ENCODE data around the gene CPSF7. TPM values are rescaled to one million over a fixed set of nuclear protein-coding genes. Genes with fewer than 3 reads are reported as not detected.

The CPSF7 gene
- total and polyA plus RNA-seq, 4 donors, result 12.5 to 23.7 (median 22.2) TPM

GRCh38 chr11:61415381-61415780 is 14.4 kb downstream of the CPSF7 start:
- TF ChIP-seq FOXA2 (IDR thresholded peaks at IDR 0.05), result no peak
- no peak for TF ChIP-seq TAF1 (conservative IDR thresholded peaks at IDR 0.05)
- TF ChIP-seq NR2F2 (IDR thresholded peaks at IDR 0.05), result no peak
- no peak for TF ChIP-seq SP1 (IDR thresholded peaks at IDR 0.05)
- no peak for TF ChIP-seq JUND (IDR thresholded peaks at IDR 0.05)

GRCh38 chr11:61414547-61414946 is 15.2 kb downstream of the CPSF7 start:
- WGBS, result 78% methylated on average over 2 of the region's 2 CpGs
- H3K27me3 ChIP-seq (ENCODE audit: control insufficient read depth in 4 of 4, insufficient read depth in 4 of 4, low read length in 3 of 4), result no peaks in the 10 kb centered on the region

More at GRCh38 chr11:61415381-61415780, 14.4 kb downstream of the CPSF7 start:
- Histone ChIP-seq H3K4me1 (ENCODE audit: control insufficient read depth in 4 of 4, insufficient read depth in 4 of 4, low read length in 3 of 4) (peaks cover 0 to 3% (median 0%) of the 10 kb centered on the region in 4 donors), H3K27me3 (ENCODE audit: control insufficient read depth in 4 of 4, insufficient read depth in 4 of 4, low read length in 3 of 4) (no peaks in the 10 kb centered on the region), H3K9ac (ENCODE audit: low read depth in 1 of 2, low read length in 2 of 2) (no peak overlapping the region), H3K27ac (ENCODE audit: low read depth in 1 of 2, low read length in 2 of 2) (no peak overlapping the region), H3K9me3 (ENCODE audit: control insufficient read depth in 4 of 4, low read length in 3 of 4) (no peaks in the 10 kb centered on the region), H3K4me3 (ENCODE audit: low read depth in 1 of 3, low read length in 3 of 3) (no peak overlapping the region), H3K36me3 (ENCODE audit: control insufficient read depth in 4 of 4, insufficient read depth in 3 of 4, low read depth in 1 of 4, low read length in 3 of 4) (peaks cover 24 to 97% (median 82%) of the 10 kb centered on the region in 4 donors)
- DNase-seq (ENCODE audit: low spot score), result no peak
- WGBS, result 95% methylated on average over 6 of the region's 6 CpGs

GRCh38 chr11:61413496-61413895 is 16.3 kb downstream of the CPSF7 start:
- 94% methylated on average over 3 of the region's 3 CpGs for WGBS
- peaks cover 0 to 3% (median 0%) of the 10 kb centered on the region in 4 donors for H3K4me1 ChIP-seq (ENCODE audit: control insufficient read depth in 4 of 4, insufficient read depth in 4 of 4, low read length in 3 of 4)
- TF ChIP-seq HNF4A (conservative IDR thresholded peaks at IDR 0.05), result no peak
- no peak for TF ChIP-seq FOXA1 (IDR thresholded peaks at IDR 0.05)
- no peak for TF ChIP-seq EGR1 (IDR thresholded peaks at IDR 0.05; ENCODE audit: low read depth in 2 of 2)
- no peak for TF ChIP-seq RXRA (IDR thresholded peaks at IDR 0.05)
- TF ChIP-seq ZBTB33 (IDR thresholded peaks at IDR 0.05), result no peak
- no peak for TF ChIP-seq JUND (IDR thresholded peaks at IDR 0.05)
- TF ChIP-seq, protein P1, sequence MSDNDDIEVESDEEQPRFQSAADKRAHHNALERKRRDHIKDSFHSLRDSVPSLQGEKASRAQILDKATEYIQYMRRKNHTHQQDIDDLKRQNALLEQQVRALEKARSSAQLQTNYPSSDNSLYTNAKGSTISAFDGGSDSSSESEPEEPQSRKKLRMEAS (IDR thresholded peaks at IDR 0.05), result no peak
- no peak for TF ChIP-seq SP1 (IDR thresholded peaks at IDR 0.05)
- TF ChIP-seq GABPA (IDR thresholded peaks at IDR 0.05 in 1 of 2, conservative IDR thresholded peaks at IDR 0.05 in 1 of 2), result no peak
- TF ChIP-seq YY1 (IDR thresholded peaks at IDR 0.05), result no peak
- TF ChIP-seq RAD21 (IDR thresholded peaks at IDR 0.05), result no peak
- TF ChIP-seq FOXA2 (IDR thresholded peaks at IDR 0.05), result no peak
- TF ChIP-seq NR2F2 (IDR thresholded peaks at IDR 0.05), result no peak
- no peak for TF ChIP-seq HNF4G (IDR thresholded peaks at IDR 0.05)
- TF ChIP-seq, protein P2, sequence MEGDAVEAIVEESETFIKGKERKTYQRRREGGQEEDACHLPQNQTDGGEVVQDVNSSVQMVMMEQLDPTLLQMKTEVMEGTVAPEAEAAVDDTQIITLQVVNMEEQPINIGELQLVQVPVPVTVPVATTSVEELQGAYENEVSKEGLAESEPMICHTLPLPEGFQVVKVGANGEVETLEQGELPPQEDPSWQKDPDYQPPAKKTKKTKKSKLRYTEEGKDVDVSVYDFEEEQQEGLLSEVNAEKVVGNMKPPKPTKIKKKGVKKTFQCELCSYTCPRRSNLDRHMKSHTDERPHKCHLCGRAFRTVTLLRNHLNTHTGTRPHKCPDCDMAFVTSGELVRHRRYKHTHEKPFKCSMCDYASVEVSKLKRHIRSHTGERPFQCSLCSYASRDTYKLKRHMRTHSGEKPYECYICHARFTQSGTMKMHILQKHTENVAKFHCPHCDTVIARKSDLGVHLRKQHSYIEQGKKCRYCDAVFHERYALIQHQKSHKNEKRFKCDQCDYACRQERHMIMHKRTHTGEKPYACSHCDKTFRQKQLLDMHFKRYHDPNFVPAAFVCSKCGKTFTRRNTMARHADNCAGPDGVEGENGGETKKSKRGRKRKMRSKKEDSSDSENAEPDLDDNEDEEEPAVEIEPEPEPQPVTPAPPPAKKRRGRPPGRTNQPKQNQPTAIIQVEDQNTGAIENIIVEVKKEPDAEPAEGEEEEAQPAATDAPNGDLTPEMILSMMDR (IDR thresholded peaks at IDR 0.05; ENCODE audit: low read depth, low read length, missing input control), result no peak

More at GRCh38 chr11:61414547-61414946, 15.2 kb downstream of the CPSF7 start:
- Histone ChIP-seq H3K36me3 (ENCODE audit: control insufficient read depth in 4 of 4, insufficient read depth in 3 of 4, low read depth in 1 of 4, low read length in 3 of 4) (peaks cover 23 to 97% (median 81%) of the 10 kb centered on the region in 4 donors), H3K9me3 (ENCODE audit: control insufficient read depth in 4 of 4, low read length in 3 of 4) (no peaks in the 10 kb centered on the region), H3K27ac (ENCODE audit: low read depth in 1 of 2, low read length in 2 of 2) (no peak overlapping the region), H3K4me1 (ENCODE audit: control insufficient read depth in 4 of 4, insufficient read depth in 4 of 4, low read length in 3 of 4) (peaks cover 0 to 3% (median 0%) of the 10 kb centered on the region in 4 donors), H3K9ac (ENCODE audit: low read depth in 1 of 2, low read length in 2 of 2) (no peak overlapping the region), H3K4me3 (ENCODE audit: low read depth in 1 of 3, low read length in 3 of 3) (no peak overlapping the region)
- no peak for TF ChIP-seq RAD21 (IDR thresholded peaks at IDR 0.05)
- no peak for TF ChIP-seq FOXA2 (IDR thresholded peaks at IDR 0.05)
- no peak for TF ChIP-seq GABPA (IDR thresholded peaks at IDR 0.05 in 1 of 2, conservative IDR thresholded peaks at IDR 0.05 in 1 of 2)
- TF ChIP-seq ZBTB33 (IDR thresholded peaks at IDR 0.05), result no peak
- TF ChIP-seq, protein P1 (IDR thresholded peaks at IDR 0.05), result no peak
- no peak for DNase-seq (ENCODE audit: low spot score)

More at GRCh38 chr11:61413496-61413895, 16.3 kb downstream of the CPSF7 start:
- DNase-seq (ENCODE audit: low spot score), result no peak
- no peak overlapping the region for H3K27ac ChIP-seq (ENCODE audit: low read depth in 1 of 2, low read length in 2 of 2)
- no peak overlapping the region for H3K4me3 ChIP-seq (ENCODE audit: low read depth in 1 of 3, low read length in 3 of 3)
- H3K9me3 ChIP-seq (ENCODE audit: control insufficient read depth in 4 of 4, low read length in 3 of 4), result no peaks in the 10 kb centered on the region
- H3K9ac ChIP-seq (ENCODE audit: low read depth in 1 of 2, low read length in 2 of 2), result no peak overlapping the region
- H3K27me3 ChIP-seq (ENCODE audit: control insufficient read depth in 4 of 4, insufficient read depth in 4 of 4, low read length in 3 of 4), result no peaks in the 10 kb centered on the region
- peaks cover 23 to 91% (median 77%) of the 10 kb centered on the region in 4 donors for H3K36me3 ChIP-seq (ENCODE audit: control insufficient read depth in 4 of 4, insufficient read depth in 3 of 4, low read depth in 1 of 4, low read length in 3 of 4)

Data from liver (tissue), 9 donors.